Measurements from ENCODE around the gene OXER1. TPM values are rescaled to one million over a fixed set of nuclear protein-coding genes. Genes with fewer than 3 reads are reported as not detected.
A peak's percentile ranks its signal among the peaks of the same experiment; 100 is the strongest.

OXER1 gene
- total and polyA plus RNA-seq, 4 donors, result 2.2 to 6.2 (median 3.6) TPM

DNA sequence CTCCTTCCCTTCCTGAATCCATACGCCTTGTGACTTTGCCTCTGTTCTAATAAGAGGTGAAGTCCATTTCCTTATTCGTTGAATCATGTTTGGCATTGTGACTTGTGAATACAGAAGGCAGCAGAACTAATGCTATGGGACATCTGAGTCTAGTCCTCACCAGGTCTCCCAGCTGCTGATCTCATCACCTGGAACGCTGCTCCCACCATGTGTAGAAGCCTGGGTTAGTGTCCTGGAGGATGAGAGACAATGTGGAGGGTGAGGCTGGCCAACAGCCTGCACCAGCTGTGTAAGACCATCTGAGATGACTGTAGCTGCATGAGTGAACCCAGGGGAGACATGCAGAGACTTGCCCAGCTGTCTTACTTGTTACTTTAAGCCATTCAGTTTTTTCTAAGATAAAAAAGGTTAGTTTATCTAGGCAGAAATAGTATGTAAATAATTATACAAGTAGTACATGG is 31.9 kb upstream of the OXER1 start:
- H3K4me1 ChIP-seq (ENCODE audit: control insufficient read depth in 1 of 2, insufficient read depth in 2 of 2, low read length in 2 of 2), result no peaks in the 10 kb centered on the region
- no peaks in the 10 kb centered on the region for H3K27me3 ChIP-seq (ENCODE audit: control insufficient read depth in 1 of 2, insufficient read depth in 2 of 2, low read length in 1 of 2)
- intact Hi-C loops (cut with DNase I), result no loop called here
- H3K36me3 ChIP-seq (ENCODE audit: control insufficient read depth in 1 of 2, insufficient read depth in 2 of 2, low read length in 1 of 2), result no peaks in the 10 kb centered on the region
- ATAC-seq (ENCODE audit: low FRiP score) (no peak), DNase-seq (no peak)
- 32 to 51% methylated on average over 3 of the region's 3 CpGs for WGBS, 2 donors
- H3K9me3 ChIP-seq (ENCODE audit: control insufficient read depth, low read length), result no peaks in the 10 kb centered on the region
- peak overlapping the region; percentile 8 to 73 for H3K27ac ChIP-seq (ENCODE audit: low read depth in 1 of 2, low read length in 2 of 2)
- H3K4me3 ChIP-seq (ENCODE audit: low read length in 2 of 2), result no peak overlapping the region

DNA sequence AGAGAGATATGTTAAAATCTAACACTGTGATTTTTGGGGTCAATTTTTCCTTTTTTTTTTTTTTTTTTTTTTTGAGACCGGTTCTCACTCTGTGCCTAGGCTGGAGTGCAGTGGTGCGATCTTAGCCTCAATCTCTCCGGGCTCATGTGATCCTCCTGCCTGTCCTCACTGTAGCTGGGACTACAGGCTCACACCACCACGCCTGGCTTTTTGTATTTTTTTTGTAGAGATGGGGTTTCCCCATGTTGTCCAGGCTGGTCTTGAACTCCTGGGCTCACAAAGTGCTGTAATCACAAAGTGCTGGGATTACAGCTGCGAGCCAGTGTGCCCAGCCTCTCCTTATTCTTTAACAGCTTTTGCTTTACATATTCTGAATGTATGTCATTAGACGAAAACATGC is 31.3 kb upstream of the OXER1 start:
- no peak for ATAC-seq (ENCODE audit: low FRiP score)
- H3K36me3 ChIP-seq (ENCODE audit: control insufficient read depth in 1 of 2, insufficient read depth in 2 of 2, low read length in 1 of 2), result no peaks in the 10 kb centered on the region
- no peaks in the 10 kb centered on the region for H3K9me3 ChIP-seq (ENCODE audit: control insufficient read depth, low read length)
- H3K4me3 ChIP-seq (ENCODE audit: low read length in 2 of 2), result no peak overlapping the region
- no peaks in the 10 kb centered on the region for H3K27me3 ChIP-seq (ENCODE audit: control insufficient read depth in 1 of 2, insufficient read depth in 2 of 2, low read length in 1 of 2)
- H3K27ac ChIP-seq (ENCODE audit: low read depth in 1 of 2, low read length in 2 of 2), result peak overlapping the region; percentile 57 to 61
- DNase-seq, result no peak
- intact Hi-C loops (cut with DNase I), result no loop called here
- no peaks in the 10 kb centered on the region for H3K4me1 ChIP-seq (ENCODE audit: control insufficient read depth in 1 of 2, insufficient read depth in 2 of 2, low read length in 2 of 2)
- 86 to 92% methylated on average over 6 of the region's 6 CpGs for WGBS, 2 donors

DNA sequence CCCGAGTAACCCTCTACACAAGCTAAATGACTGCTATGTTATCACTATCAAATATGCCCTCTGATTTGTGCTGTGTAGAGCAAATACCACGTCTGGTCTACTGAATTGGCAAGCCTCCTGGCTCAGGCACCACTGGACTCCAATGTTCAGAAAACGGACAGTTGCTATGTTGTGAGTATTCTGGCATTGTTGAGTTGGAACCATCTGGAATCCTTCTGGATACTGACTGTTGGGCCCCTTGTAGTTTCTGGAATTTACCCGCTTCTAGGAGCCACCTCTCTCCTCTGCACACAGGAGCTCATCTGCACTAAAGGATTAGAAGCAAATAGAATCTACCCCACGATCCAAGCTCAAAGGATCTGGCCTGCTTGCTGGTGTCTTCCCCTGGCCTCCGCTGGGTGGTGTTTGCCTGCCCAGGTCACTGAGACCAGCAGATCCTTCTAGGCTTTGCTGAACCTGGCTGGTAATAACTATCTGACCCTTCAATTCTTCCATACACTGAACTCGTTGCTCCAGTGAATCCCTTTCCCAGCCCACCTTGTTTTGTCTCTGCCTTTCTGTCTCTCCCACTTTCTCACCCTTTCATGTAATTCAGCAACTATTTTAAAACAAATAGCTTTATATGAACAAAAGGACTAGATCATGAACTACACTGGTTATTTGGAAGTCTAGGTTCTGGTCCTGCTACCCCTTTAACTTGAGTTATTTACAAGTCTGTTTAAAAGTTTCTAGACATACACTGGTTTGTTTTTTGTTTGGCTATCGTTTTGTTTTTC is 30.5 kb upstream of the OXER1 start:
- DNase-seq, result no peak

DNA sequence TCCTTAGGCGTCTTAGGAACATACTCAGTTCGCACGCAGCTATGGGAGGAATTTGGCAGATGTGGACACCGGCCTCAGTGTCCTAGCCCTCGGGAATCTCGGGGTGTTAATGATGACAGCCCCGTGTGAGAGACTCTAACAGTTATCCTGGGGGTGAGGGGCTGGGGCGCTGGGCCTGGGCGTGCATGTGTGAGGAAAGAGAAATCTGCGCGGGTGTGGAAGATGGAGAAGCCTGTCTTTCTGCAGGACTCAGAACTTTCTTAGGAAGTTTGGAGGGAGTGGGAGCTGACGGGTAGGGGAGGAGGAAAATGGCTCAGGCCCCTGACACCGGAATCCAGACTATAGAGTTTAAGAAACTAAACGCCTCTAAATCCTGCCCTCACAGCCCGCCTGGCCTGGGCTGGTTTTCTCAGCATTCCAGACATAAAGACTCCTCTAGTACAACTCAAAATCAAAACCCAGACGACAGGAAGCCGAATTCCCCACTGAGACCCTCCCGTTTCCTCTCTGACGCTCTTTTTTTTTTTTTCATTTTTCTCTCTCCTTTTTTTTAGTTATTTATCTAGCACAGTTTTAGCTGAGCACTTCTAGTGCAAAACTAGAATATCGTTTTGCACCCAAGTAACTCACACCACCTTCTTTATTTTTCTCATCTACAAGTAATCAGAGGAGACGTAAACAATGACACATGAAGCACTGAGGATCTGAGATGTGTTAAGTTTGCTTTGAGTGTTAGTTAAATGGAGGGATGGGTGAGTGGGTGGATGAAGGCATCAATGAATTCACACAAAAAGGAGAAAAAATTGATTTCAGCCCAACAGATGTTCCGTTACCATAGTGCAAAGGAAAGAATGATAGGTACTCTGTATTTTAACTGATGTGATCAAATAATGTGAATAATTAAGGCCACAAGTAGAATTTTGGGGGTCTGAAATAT is 29.7 kb upstream of the OXER1 start:
- ATAC-seq (ENCODE audit: low FRiP score), result peak; percentile 58
- intact Hi-C loops (cut with DNase I), result no loop called here
- H3K36me3 ChIP-seq (ENCODE audit: control insufficient read depth in 1 of 2, insufficient read depth in 2 of 2, low read length in 1 of 2), result no peaks in the 10 kb centered on the region
- peak overlapping the region; percentile 87 to 96 for H3K27ac ChIP-seq (ENCODE audit: low read depth in 1 of 2, low read length in 2 of 2)
- WGBS, 2 donors, result 8 to 9% methylated on average over 22 of the region's 22 CpGs
- no peaks in the 10 kb centered on the region for H3K4me1 ChIP-seq (ENCODE audit: control insufficient read depth in 1 of 2, insufficient read depth in 2 of 2, low read length in 2 of 2)
- no peak for DNase-seq
- H3K27me3 ChIP-seq (ENCODE audit: control insufficient read depth in 1 of 2, insufficient read depth in 2 of 2, low read length in 1 of 2), result no peaks in the 10 kb centered on the region
- H3K4me3 ChIP-seq (ENCODE audit: low read length in 2 of 2), result peak overlapping the region; percentile 35 to 45
- no peaks in the 10 kb centered on the region for H3K9me3 ChIP-seq (ENCODE audit: control insufficient read depth, low read length)

More for the DNA sequence above, 30.5 kb upstream of the OXER1 start:
- H3K9me3 ChIP-seq (ENCODE audit: control insufficient read depth, low read length), result no peaks in the 10 kb centered on the region
- ATAC-seq (ENCODE audit: low FRiP score), result no peak
- no peaks in the 10 kb centered on the region for H3K4me1 ChIP-seq (ENCODE audit: control insufficient read depth in 1 of 2, insufficient read depth in 2 of 2, low read length in 2 of 2)
- intact Hi-C loops (cut with DNase I), result no loop called here
- H3K27me3 ChIP-seq (ENCODE audit: control insufficient read depth in 1 of 2, insufficient read depth in 2 of 2, low read length in 1 of 2), result no peaks in the 10 kb centered on the region
- WGBS, 2 donors, result 33 to 37% methylated on average over 8 of the region's 8 CpGs
- peak overlapping the region; percentile 75 to 87 for H3K27ac ChIP-seq (ENCODE audit: low read depth in 1 of 2, low read length in 2 of 2)
- no peaks in the 10 kb centered on the region for H3K36me3 ChIP-seq (ENCODE audit: control insufficient read depth in 1 of 2, insufficient read depth in 2 of 2, low read length in 1 of 2)
- no peak overlapping the region for H3K4me3 ChIP-seq (ENCODE audit: low read length in 2 of 2)

DNA sequence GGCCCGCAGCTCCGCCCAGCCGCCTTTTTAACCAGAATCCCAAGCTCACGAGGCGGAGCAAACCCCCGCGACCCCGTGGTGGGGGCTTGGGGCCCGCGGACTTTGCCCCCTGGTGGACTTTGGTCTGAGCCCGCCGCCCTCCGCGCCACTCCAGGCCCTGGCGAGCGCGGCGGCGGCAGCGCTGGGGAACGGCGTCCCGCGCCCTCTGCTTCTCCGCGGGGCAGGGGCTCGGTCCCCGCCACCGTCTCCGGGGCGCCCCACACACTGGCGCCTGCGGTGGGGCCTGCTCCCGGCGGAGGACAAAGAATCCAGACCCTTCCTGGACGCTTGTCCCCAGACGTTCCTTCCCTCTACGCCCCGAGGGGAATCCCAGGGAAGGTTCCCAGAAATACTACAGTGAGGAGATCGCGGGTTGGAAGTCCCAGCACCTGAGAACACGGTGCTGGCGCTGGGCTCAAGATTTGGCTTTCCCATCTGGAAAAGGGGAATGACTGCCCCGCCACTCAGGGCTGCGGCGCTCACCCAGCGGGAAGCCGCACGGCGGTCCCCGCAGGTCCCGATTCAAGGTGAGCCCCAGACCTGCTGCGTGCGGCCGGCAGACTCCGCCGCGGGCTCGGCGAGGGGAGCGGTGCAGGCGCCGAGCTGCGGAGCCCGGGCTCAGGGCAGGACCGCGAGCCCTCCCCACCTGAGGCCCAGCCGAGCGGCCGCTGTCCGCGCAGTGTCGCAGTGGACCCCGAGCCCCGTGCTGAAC is 28.8 kb upstream of the OXER1 start, which contains the start of gene HAAO:
HAAO (minus strand) TSS at position 1 of the 751 bp plus-strand sequence. CDS start 47 bp downstream, outside the sequence.
- intact Hi-C loops (cut with DNase I), result no loop called here
- 1% methylated on average over 61 to 75 of the region's 75 CpGs for WGBS, 2 donors
- H3K9me3 ChIP-seq (ENCODE audit: control insufficient read depth, low read length), result no peaks in the 10 kb centered on the region
- no peaks in the 10 kb centered on the region for H3K4me1 ChIP-seq (ENCODE audit: control insufficient read depth in 1 of 2, insufficient read depth in 2 of 2, low read length in 2 of 2)
- DNase-seq (peak; percentile 81 to 90), ATAC-seq (ENCODE audit: low FRiP score) (peak; percentile 78)
- H3K27me3 ChIP-seq (ENCODE audit: control insufficient read depth in 1 of 2, insufficient read depth in 2 of 2, low read length in 1 of 2), result no peaks in the 10 kb centered on the region
- H3K36me3 ChIP-seq (ENCODE audit: control insufficient read depth in 1 of 2, insufficient read depth in 2 of 2, low read length in 1 of 2), result no peaks in the 10 kb centered on the region
- H3K4me3 ChIP-seq (ENCODE audit: low read length in 2 of 2), result peak within 1 kb of the TSS; percentile 35 to 45
- peak within 1 kb of the TSS; percentile 87 to 96 for H3K27ac ChIP-seq (ENCODE audit: low read depth in 1 of 2, low read length in 2 of 2)

DNA sequence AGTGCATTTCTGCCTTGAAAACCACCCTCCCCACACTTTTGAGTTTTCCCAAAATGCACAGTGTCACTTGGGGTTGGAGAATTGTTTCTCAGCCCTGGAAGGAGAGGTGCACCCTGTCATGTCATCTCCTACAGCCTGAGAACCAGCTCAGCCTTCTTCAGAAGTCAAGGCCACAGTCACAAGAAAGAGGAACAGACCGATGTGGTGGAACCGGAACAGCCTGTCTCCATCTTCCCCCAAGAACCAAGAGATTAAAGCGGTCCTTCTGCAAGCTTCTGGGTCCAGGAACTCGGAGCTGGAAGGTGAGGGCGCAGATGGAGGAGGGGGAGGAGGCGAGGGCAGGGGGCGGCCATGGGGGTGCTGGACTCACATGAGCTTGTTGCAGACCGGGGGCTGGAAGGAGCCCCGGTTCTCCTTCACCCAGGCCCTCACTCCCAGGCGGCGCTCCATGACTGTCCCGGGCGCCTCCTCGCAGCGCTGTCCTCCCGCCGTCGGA is 28.2 kb upstream of the OXER1 start:
- intact Hi-C loops (cut with DNase I), result no loop called here
- peak; percentile 73 for ATAC-seq (ENCODE audit: low FRiP score)
- DNase-seq, result no peak

DNA sequence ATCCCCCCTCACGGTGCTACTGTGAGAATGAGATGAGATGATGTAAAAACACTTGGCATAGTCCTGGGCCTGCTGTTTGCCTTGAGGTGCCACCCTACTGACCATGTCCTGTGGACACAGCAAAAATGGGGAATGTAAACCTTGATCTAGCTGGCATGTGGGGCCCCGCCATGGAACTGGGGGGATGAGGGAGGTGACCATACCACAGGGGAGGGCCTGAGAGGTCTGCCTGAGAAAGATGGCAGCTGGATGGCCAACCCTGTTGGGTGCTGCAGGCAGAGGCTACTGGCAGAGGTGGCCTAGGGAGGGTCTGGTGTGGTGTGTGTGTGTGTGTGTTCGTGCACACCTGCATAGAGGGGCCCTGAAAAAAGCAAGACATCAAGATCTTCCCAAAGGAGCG is 27.7 kb upstream of the OXER1 start:
- 62 to 78% methylated on average over 4 of the region's 4 CpGs for WGBS, 2 donors
- H3K4me3 ChIP-seq (ENCODE audit: low read length in 2 of 2), result peak overlapping the region in 1 of 2 donors; percentile 45
- ATAC-seq (ENCODE audit: low FRiP score) (no peak), DNase-seq (peak in 1 of 2 donors; percentile 41)
- H3K27me3 ChIP-seq (ENCODE audit: control insufficient read depth in 1 of 2, insufficient read depth in 2 of 2, low read length in 1 of 2), result no peaks in the 10 kb centered on the region
- no peaks in the 10 kb centered on the region for H3K36me3 ChIP-seq (ENCODE audit: control insufficient read depth in 1 of 2, insufficient read depth in 2 of 2, low read length in 1 of 2)
- no peaks in the 10 kb centered on the region for H3K9me3 ChIP-seq (ENCODE audit: control insufficient read depth, low read length)
- intact Hi-C loops (cut with DNase I), result no loop called here
- no peaks in the 10 kb centered on the region for H3K4me1 ChIP-seq (ENCODE audit: control insufficient read depth in 1 of 2, insufficient read depth in 2 of 2, low read length in 2 of 2)
- H3K27ac ChIP-seq (ENCODE audit: low read depth in 1 of 2, low read length in 2 of 2), result peak overlapping the region; percentile 58 to 87

More for the DNA sequence above, 28.2 kb upstream of the OXER1 start:
- H3K27ac ChIP-seq (ENCODE audit: low read depth in 1 of 2, low read length in 2 of 2), result peak overlapping the region; percentile 87 to 96
- H3K27me3 ChIP-seq (ENCODE audit: control insufficient read depth in 1 of 2, insufficient read depth in 2 of 2, low read length in 1 of 2), result no peaks in the 10 kb centered on the region
- no peaks in the 10 kb centered on the region for H3K36me3 ChIP-seq (ENCODE audit: control insufficient read depth in 1 of 2, insufficient read depth in 2 of 2, low read length in 1 of 2)
- WGBS, 2 donors, result 0 to 1% methylated on average over 10 to 18 of the region's 18 CpGs
- no peaks in the 10 kb centered on the region for H3K4me1 ChIP-seq (ENCODE audit: control insufficient read depth in 1 of 2, insufficient read depth in 2 of 2, low read length in 2 of 2)
- no peaks in the 10 kb centered on the region for H3K9me3 ChIP-seq (ENCODE audit: control insufficient read depth, low read length)
- H3K4me3 ChIP-seq (ENCODE audit: low read length in 2 of 2), result peak overlapping the region; percentile 35 to 45

DNA sequence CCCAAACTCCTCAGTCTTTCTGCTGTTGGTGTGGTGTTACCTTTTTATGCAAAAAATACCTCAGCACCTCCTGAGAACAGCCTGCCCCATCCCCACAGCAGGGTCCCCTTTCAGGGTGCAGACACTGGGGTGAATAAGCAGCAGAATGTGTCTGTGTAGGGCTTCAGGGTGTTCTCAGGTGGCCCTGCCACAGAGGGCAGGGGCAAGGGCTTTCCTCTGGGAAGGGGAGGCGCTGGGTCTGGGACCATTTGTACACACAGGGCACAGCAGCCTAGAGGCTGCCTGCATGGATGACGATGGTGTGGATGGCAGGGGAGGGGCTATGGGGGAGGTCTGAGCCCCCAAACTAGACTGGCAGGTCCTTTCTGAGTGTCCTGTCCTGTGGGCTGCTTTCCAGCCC is 25.8 kb upstream of the OXER1 start:
- 93 to 97% methylated on average over 2 of the region's 2 CpGs for WGBS, 2 donors
- Histone ChIP-seq H3K9me3 (ENCODE audit: control insufficient read depth, low read length) (no peaks in the 10 kb centered on the region), H3K36me3 (ENCODE audit: control insufficient read depth in 1 of 2, insufficient read depth in 2 of 2, low read length in 1 of 2) (no peaks in the 10 kb centered on the region), H3K4me1 (ENCODE audit: control insufficient read depth in 1 of 2, insufficient read depth in 2 of 2, low read length in 2 of 2) (no peaks in the 10 kb centered on the region), H3K27ac (ENCODE audit: low read depth in 1 of 2, low read length in 2 of 2) (no peak overlapping the region), H3K4me3 (ENCODE audit: low read length in 2 of 2) (no peak overlapping the region), H3K27me3 (ENCODE audit: control insufficient read depth in 1 of 2, insufficient read depth in 2 of 2, low read length in 1 of 2) (no peaks in the 10 kb centered on the region)
- intact Hi-C loops (cut with DNase I), result no loop called here
- DNase-seq (no peak), ATAC-seq (ENCODE audit: low FRiP score) (no peak)

Measured in aorta (tissue), 5 donors.